Activated naive CD8-positive, alpha-beta T cell treated with anti-CD3 and anti-CD28 coated beads, Interleukin-2, amount 50 U/mL, for 24 hours (primary cell): ENCODE results near the gene SLC5A10.
"Not testable (repeated sequence)": the region's sequence is repeated elsewhere in the genome, so short reads cannot be mapped to it uniquely, and the experiment has no call there.

Experiments used
- ATAC-seq: fragments of 150-1000 bp; cut with Tn5 transposase; one replicate; pipeline ENCODE4 v1.10.0; 2021
- DNase-seq: peaks from one replicate; pipeline ENCODE4 v3.0.0; 2021
- H3K27ac Mint-ChIP-seq: one replicate; pipeline ENCODE4 v1.8.0; 2021; ENCODE audit warnings: mild to moderate bottlenecking, mixed read lengths
- H3K27me3 Mint-ChIP-seq: one replicate; pipeline ENCODE4 v1.8.0; 2021; ENCODE audit warnings: mixed read lengths
- H3K36me3 Mint-ChIP-seq: one replicate; pipeline ENCODE4 v1.8.0; 2021; ENCODE audit warnings: low read depth, mixed read lengths
- H3K4me1 Mint-ChIP-seq: one replicate; pipeline ENCODE4 v1.8.0; 2021; ENCODE audit warnings: mixed read lengths
- H3K4me3 Mint-ChIP-seq: one replicate; pipeline ENCODE4 v1.8.0; 2021; ENCODE audit warnings: mild to moderate bottlenecking, moderate library complexity, mixed read lengths
- H3K9me3 Mint-ChIP-seq: one replicate; pipeline ENCODE4 v1.8.0; 2021; ENCODE audit warnings: mixed read lengths

SLC5A10 gene

DNA sequence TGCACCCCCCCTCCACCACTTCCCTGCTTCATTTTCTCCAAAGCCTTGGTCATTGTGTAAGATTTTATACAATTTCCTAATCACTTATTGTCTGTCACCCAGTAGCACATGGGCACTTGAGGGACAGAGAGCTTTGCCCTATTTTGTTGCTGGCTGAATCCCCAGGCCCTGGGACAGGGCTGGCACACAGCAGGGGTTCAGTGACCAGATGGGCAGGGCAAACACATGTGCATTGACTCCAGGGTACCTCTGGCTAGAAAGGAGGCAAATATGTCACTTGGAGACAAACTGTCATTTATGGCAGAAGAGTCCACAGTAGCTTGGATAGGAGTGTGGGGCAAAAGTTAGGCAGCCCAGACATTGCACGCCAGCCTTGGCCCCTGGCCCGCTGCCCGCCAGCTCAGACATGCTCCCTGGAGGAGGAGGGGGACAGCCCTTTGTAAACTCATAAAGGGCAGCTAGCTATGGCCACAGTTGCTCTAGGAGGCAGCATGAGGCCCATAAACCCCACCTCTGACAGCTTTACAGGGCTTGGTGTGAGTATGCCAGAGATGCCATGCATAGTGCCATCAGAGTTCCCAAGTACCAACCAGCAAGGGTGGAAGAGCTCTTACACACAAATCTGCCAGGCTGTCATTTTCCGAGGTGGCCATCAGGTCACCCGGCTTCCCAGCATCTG is 78.9 kb downstream of the SLC5A10 start:
- H3K27me3 Mint-ChIP-seq, DNase-seq, H3K4me1 Mint-ChIP-seq, H3K36me3 Mint-ChIP-seq, H3K4me3 Mint-ChIP-seq, H3K27ac Mint-ChIP-seq, ATAC-seq, H3K9me3 Mint-ChIP-seq: not testable (repeated sequence)

DNA sequence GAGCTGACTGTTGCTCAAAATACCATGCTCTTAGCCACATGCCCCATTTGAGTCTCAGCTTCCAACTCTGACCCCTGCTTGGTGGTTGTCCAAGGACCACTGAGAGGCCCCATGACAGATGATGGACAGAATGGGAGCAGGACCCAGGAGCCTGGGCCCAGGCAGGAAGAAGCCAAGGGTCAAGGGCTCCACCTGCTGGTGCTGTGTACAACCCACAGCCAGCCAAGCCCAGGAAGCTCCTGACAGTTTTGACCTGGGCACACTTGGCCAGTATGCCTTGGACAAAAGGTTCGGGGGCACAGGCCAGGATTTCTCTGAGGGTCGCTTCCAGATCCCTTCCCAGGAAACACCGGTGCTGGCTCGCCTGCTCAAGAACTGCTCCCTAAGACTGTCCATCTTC is 79.8 kb downstream of the SLC5A10 start:
- not testable (repeated sequence) for H3K4me1 Mint-ChIP-seq, H3K27me3 Mint-ChIP-seq, H3K4me3 Mint-ChIP-seq, H3K9me3 Mint-ChIP-seq, H3K27ac Mint-ChIP-seq, H3K36me3 Mint-ChIP-seq
- DNase-seq (peak; percentile 67), ATAC-seq (peak; percentile 75)

DNA sequence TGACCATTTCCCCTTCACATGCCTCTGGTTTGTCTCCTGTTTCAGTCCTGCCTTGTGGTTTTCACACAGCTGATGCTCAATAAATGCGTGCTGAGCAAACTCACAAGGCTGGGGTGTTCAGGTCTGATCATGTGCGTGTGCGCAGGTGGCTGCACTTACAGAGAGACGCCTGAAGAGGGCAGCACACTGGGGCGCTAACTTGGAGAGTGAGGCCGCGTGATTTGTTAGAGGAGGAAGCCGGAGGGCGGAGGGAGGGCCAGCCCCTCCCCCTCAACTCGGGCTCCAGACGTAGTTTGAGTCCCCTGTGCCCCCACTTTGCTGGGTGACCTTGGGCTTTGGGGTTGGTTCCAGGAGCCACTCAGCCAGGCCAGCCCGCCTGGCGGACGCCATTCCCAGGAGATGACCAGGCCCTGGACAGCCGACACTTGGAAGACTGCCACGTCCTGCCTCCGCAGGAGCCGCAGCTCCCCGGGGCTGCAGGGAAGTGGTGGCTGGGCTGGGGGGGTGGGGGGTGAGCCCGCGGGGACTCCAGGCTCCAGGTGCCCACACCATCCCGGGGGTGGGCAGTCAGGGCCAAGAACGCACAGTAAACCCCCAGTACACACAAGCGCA is 80.5 kb downstream of the SLC5A10 start:
- H3K9me3 Mint-ChIP-seq, H3K4me3 Mint-ChIP-seq, H3K4me1 Mint-ChIP-seq: not testable (repeated sequence)

GRCh38 chr17:19036186-19036585 is 84.2 kb downstream of the SLC5A10 start:
- not testable (repeated sequence) for H3K9me3 Mint-ChIP-seq, H3K27me3 Mint-ChIP-seq, H3K4me3 Mint-ChIP-seq, H3K36me3 Mint-ChIP-seq, ATAC-seq, H3K4me1 Mint-ChIP-seq, H3K27ac Mint-ChIP-seq, DNase-seq

More for the DNA sequence above, 80.5 kb downstream of the SLC5A10 start:
- not testable (repeated sequence) for H3K27ac Mint-ChIP-seq, H3K27me3 Mint-ChIP-seq, H3K36me3 Mint-ChIP-seq, DNase-seq
- peak; percentile 74 for ATAC-seq

GRCh38 chr17:19037547-19037946 is 85.6 kb downstream of the SLC5A10 start:
- H3K4me1 Mint-ChIP-seq, H3K27me3 Mint-ChIP-seq, H3K27ac Mint-ChIP-seq, ATAC-seq, H3K9me3 Mint-ChIP-seq, H3K4me3 Mint-ChIP-seq, DNase-seq, H3K36me3 Mint-ChIP-seq: not testable (repeated sequence)

GRCh38 chr17:19038007-19038406 is 86.0 kb downstream of the SLC5A10 start:
- DNase-seq, H3K27ac Mint-ChIP-seq, H3K9me3 Mint-ChIP-seq, H3K4me1 Mint-ChIP-seq, H3K27me3 Mint-ChIP-seq, H3K36me3 Mint-ChIP-seq, H3K4me3 Mint-ChIP-seq: not testable (repeated sequence)
- peak; percentile 8 for ATAC-seq

- ATAC-seq = peak; percentile 45
These were observed 86.8 kb downstream of the SLC5A10 start for GRCh38 chr17:19038730-19039129.

GRCh38 chr17:19040350-19040749 is 88.4 kb downstream of the SLC5A10 start:
- H3K4me1 Mint-ChIP-seq, H3K27me3 Mint-ChIP-seq, H3K36me3 Mint-ChIP-seq, ATAC-seq, H3K4me3 Mint-ChIP-seq, DNase-seq, H3K9me3 Mint-ChIP-seq: not testable (repeated sequence)
- H3K27ac Mint-ChIP-seq = peak overlapping the region; percentile 60

More at GRCh38 chr17:19038730-19039129, 86.8 kb downstream of the SLC5A10 start:
- H3K4me3 Mint-ChIP-seq, H3K9me3 Mint-ChIP-seq, H3K36me3 Mint-ChIP-seq, H3K27ac Mint-ChIP-seq, H3K27me3 Mint-ChIP-seq, H3K4me1 Mint-ChIP-seq, DNase-seq: not testable (repeated sequence)

DNA sequence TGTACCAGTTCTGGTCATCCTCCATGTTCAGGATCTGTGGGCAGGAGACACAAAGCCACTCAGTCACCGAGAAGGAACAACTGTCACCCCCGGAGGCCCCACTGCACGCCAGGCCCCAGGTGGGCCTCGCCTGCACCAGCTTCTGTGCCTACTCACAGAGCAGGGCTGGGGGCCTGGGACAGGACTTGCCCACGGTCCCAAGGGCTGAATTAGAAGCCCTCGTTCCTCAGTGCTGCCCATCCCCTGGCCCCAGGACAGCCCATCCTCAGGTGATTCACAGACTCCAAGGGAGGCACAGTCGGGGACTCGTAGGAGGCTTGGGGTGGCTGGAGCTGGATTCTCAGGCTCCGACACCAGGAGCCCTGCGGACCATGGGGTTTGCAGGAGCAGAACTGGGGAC is 89.9 kb downstream of the SLC5A10 start:
- not testable (repeated sequence) for H3K9me3 Mint-ChIP-seq, H3K27me3 Mint-ChIP-seq, H3K27ac Mint-ChIP-seq, H3K4me3 Mint-ChIP-seq, H3K36me3 Mint-ChIP-seq, ATAC-seq, DNase-seq, H3K4me1 Mint-ChIP-seq

- H3K27me3 Mint-ChIP-seq, H3K4me3 Mint-ChIP-seq, DNase-seq, ATAC-seq, H3K27ac Mint-ChIP-seq, H3K4me1 Mint-ChIP-seq, H3K36me3 Mint-ChIP-seq, H3K9me3 Mint-ChIP-seq: not testable (repeated sequence)
These were observed 90.4 kb downstream of the SLC5A10 start for GRCh38 chr17:19042369-19042768.

DNA sequence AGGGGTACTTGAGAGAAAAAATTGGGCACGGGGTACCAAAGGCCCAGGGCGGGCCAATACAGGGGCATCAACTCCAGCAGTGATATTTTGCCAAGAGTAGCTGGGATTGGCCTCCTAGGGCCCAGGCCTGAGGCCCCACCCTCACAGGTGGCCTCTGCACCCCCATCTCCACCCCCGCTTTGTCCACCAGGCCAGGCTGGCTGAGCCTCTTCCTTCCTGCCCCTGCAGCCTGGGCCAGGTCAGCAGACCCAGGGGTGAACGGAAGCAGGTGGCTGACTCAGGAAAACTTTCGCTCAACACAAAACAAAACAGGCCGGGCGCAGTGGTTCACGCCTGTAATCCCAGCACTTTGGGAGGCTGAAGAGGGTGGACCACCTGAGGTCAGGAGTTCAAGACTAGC is 91.1 kb downstream of the SLC5A10 start:
- H3K36me3 Mint-ChIP-seq, H3K27ac Mint-ChIP-seq, H3K27me3 Mint-ChIP-seq, DNase-seq, H3K4me3 Mint-ChIP-seq, H3K9me3 Mint-ChIP-seq, H3K4me1 Mint-ChIP-seq, ATAC-seq: not testable (repeated sequence)

DNA sequence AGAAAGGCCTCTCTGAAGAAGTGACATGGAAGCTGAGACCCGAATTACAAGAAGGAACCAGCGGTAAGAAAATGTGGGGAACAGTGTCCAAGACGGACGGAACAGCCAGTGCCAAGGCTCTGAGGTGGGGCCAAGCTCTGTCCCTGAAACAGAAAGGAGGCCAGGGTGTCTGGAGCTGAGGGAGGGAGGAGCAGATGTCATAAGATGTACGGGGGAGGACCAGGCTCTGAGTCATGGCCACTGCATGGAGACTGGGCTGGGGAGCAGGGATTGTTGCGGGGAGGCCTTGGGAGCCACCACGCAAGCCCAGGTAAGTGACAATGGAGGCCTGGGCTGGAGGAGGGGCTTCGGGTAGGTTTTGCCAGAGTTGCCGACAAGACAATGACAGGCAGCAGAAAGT is 92.7 kb downstream of the SLC5A10 start:
- DNase-seq, H3K9me3 Mint-ChIP-seq, H3K27ac Mint-ChIP-seq, H3K4me1 Mint-ChIP-seq, H3K27me3 Mint-ChIP-seq, H3K4me3 Mint-ChIP-seq, H3K36me3 Mint-ChIP-seq: not testable (repeated sequence)
- ATAC-seq = peak; percentile 51

- H3K27ac Mint-ChIP-seq, DNase-seq, H3K27me3 Mint-ChIP-seq, H3K4me1 Mint-ChIP-seq, H3K36me3 Mint-ChIP-seq, H3K9me3 Mint-ChIP-seq, H3K4me3 Mint-ChIP-seq: not testable (repeated sequence)
- peak; percentile 51 for ATAC-seq
These were observed 94.9 kb downstream of the SLC5A10 start, which contains the start of gene GRAP for GRCh38 chr17:19046782-19047375. Gene GRAP (minus strand): TSS chr17:19046957. CDS start chr17:19046926, 31 bp downstream.

DNA sequence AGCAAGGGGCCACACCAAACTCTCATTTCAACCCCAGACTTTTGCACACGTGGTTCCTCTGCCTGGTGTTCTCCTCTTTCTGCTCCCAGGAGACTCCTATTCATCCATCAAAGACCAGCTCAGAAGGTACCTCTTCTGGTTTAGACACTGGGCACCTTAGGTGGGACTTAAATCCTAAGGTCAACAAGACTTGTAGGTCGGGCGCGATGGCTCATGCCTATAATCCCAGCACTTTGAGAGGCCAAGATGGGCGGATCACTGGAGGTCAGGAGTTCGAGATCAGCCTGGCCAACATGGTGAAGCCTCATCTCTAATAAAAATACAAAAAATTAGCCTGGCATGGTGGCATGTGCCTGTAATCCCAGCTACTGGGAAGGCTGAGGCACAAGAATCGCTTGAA is 95.5 kb downstream of the SLC5A10 start:
- H3K4me1 Mint-ChIP-seq = not testable (repeated sequence)

GRCh38 chr17:19048826-19049225 is 96.9 kb downstream of the SLC5A10 start:
- H3K4me3 Mint-ChIP-seq, H3K27me3 Mint-ChIP-seq, ATAC-seq, H3K36me3 Mint-ChIP-seq, H3K9me3 Mint-ChIP-seq, H3K27ac Mint-ChIP-seq, H3K4me1 Mint-ChIP-seq, DNase-seq: not testable (repeated sequence)

More for the DNA sequence above, 95.5 kb downstream of the SLC5A10 start:
- ATAC-seq, H3K4me3 Mint-ChIP-seq, DNase-seq, H3K9me3 Mint-ChIP-seq, H3K27ac Mint-ChIP-seq, H3K27me3 Mint-ChIP-seq, H3K36me3 Mint-ChIP-seq: not testable (repeated sequence)
